ENCODE data around the gene SLF2.

DNA sequence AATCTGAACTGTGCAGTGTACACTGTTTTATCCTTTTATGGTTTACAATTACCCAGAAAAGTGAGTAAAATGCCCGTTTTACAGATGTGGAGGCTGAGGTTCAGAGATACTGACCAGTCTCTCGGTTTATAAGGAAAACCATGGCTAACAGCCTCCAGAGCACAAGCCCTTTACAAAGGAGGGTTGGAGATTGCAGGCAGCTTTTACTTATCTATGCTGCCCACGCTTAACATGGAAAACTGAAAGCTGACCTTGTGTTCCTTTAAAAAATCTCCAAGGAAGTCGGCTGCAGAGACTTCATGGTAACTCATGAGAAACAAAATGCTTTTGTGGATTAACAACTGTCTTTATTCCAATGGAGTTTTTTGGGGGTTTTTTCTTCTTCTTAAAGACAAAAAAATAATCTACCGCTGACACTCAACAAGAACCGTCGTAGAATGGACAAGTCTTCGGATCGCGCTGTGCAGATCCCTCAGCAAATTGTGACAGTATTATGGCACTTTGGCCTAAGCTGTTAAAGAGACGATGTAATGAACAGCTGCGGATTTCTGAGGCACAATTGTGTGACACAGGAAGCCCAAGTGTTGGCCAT lies 654 bp upstream of the SLF2 start:
- TF ChIP-seq, protein P1, sequence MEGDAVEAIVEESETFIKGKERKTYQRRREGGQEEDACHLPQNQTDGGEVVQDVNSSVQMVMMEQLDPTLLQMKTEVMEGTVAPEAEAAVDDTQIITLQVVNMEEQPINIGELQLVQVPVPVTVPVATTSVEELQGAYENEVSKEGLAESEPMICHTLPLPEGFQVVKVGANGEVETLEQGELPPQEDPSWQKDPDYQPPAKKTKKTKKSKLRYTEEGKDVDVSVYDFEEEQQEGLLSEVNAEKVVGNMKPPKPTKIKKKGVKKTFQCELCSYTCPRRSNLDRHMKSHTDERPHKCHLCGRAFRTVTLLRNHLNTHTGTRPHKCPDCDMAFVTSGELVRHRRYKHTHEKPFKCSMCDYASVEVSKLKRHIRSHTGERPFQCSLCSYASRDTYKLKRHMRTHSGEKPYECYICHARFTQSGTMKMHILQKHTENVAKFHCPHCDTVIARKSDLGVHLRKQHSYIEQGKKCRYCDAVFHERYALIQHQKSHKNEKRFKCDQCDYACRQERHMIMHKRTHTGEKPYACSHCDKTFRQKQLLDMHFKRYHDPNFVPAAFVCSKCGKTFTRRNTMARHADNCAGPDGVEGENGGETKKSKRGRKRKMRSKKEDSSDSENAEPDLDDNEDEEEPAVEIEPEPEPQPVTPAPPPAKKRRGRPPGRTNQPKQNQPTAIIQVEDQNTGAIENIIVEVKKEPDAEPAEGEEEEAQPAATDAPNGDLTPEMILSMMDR (IDR thresholded peaks at IDR 0.05) = no peak
- no peak for TF ChIP-seq POLR2A (IDR thresholded peaks at IDR 0.05)
